GM18520 (cell line): ENCODE results near the gene PLD5.
"Not testable (repeated sequence)": the region's sequence is repeated elsewhere in the genome, so short reads cannot be mapped to it uniquely, and the experiment has no call there.

Source experiments
- ATAC-seq: cut with Tn5 transposase; IDR thresholded peaks from one replicate; pipeline ENCODE4 v1.9.1; 2021; ENCODE audit not compliant: unreplicated experiment

Gene PLD5

DNA sequence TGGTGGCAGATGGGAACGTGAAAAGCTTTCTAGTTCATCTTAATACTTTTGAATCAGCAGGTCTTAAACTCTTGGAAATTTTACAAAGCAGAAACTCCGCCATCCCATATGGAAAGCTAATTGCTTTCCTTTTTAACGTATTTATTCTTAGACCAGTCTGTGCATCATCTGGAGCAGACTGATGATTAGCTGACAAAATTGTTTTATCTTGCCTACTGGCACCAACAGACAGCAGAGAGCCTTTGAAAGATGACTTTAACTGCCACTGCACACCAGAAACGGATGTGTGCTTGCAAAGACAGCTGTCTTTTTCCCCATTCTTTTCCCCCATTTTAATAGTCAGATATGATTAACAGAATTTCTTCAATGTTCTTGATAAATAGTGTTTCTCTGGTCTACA is 97.0 kb downstream of the PLD5 start:
- no peak for ATAC-seq

DNA sequence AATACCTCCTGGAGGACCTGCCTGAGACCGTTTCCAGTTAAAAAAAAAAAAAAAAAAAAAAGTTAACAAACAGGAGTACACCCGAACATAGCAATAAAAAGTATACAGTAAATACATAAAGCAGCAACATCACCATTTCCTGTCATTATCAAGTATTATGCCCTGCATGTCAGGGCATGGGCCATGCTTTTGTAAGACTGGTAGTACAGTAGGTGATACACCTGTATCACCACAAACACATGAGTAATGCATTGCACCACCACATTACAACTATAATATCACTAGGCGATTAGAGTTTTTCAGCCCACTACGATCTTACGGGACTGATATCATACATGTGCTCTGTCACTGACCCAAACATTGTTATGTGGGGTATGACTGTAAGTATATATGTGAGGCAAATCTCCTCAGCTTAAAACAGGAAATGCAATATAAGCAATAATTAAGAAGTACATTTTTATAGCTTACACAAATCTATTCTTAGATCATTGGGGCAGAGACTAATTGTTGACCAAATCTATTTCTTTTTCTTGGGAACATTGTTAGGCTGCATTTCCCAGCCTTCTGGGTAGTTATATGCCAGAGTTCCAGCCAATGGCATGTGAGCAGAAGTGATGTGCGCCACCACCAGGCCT is 98.1 kb downstream of the PLD5 start:
- no peak for ATAC-seq

DNA sequence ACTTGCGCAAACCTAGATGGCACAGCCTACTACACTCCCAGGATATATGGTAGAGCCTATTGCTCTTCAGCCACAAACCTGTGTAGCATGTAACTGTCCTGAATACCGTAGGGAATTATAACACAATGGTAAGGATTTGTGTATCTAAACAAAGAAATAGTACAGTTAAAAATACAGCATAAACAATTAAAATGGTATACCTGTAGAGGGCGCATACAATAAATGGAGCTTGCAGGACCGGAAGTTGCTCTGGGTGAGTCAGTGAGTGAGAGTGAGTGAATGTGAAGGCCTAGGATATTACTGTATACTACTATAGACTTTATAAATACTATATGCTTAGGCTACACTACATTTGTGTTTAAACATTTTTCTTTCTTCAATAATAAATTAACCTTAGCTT is 99.3 kb downstream of the PLD5 start:
- no peak for ATAC-seq

DNA sequence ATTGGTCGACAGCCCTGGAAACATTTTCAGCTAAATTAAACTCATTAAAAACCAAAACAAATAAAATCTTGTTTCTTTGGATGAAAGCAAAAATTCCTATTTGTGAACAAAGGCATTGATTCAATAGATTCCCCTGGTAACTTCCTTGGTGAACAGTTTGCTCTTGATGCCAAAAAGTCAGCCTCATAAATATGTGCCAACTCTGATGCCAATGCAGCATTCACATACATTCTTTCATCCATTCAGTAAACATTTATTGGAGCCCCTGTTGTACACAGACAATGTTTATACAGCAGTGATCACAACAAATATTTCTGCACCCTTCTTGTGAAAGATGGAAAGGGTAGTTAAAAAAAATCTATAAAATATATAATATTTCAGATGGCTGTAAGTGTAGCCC is 107.8 kb downstream of the PLD5 start:
- ATAC-seq: no peak

DNA sequence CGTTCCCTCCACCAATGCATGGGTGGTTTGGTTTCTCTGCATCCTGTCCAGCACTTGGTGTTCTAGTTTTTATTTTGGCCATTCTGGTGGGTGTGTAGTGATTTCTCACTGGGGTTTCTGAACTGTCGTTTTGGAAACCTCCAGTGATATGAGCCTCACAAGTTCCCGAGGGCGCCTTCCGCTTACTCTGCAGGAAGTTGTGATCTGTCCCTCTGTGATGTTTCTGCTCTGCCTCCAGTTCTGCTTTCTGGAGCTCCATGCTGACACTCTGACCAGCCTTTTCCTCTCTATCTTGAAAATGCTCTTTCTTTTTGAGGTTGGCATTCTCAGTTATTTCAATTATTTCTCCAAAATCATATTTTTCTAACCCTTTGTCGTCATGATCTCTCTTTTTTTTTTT is 111.6 kb downstream of the PLD5 start:
- no peak for ATAC-seq

DNA sequence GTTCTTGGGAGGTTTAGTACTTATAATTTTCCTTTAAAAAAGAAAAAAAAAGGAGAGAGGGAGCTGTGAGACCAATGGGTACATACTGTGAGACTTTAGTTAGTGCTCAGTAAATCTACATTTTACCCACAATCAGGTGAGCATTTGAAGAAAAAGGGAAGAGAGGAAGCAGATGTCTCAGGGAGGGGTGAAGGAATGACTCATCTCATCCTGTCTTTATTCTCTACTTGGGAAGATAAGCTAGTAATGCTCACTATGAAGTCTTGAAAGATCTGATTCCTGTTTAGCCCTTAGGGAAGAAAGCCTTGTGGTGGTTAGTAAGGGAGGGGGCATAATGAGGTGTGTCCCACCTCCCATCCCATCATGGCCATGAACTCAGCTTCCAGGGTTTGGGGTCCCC is 112.6 kb downstream of the PLD5 start:
- no peak for ATAC-seq

DNA sequence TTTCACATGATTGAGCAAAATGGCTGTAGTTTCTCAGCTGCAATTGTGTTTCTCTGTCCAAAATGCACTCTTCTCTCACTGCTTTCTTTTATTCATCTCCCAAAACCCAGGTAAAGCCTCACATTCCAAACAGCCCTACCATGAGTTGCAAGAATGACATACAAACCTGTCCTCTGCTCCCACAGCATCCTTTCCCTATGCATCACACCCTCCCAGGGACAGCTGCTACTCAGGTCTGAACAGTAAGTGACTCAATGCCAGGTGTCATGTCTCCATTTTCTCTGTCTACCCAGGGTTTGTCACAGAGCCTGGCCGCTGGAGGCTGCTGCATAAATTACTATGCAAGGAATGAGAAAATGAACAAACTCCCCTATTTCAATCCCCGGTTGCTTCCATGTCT is 118.5 kb downstream of the PLD5 start:
- no peak for ATAC-seq

DNA sequence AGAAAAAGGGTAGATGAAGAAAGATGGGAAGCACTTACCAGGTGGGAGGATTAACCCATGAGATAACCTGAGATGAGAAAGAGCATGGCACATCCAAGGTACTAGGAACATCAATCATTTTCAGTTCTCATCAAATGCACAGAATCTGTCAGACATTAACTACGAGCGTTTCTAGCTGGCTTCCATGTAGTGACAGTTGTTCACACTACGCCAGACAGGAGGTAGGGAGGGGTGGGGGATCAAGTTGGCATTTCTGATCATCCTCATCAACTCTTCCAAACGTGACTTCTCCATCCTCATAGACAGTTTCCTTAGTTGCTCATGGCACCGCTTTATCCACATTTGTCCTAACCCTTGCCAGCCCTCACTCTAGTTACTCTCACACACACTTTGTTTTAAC is 120.2 kb downstream of the PLD5 start:
- no peak for ATAC-seq

DNA sequence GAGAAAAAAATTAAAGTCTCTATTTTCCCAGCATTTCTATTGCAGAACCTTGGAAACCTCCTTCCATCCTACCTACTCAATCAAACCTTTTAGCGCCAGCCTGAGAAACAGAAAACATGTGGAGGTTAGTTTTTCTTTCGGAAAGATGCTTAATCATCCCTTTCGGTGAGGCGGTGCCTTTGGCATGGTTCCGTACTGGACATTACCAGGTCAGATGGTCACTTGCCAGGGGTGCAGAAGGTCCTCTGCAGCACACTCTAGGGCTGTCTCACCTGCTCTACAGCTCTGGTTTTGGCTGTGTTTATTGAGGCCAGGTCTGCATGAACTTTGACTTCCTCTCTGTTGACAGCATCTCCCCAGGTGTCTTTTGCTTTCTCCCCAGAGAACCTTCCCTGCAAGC is 121.5 kb downstream of the PLD5 start:
- no peak for ATAC-seq

DNA sequence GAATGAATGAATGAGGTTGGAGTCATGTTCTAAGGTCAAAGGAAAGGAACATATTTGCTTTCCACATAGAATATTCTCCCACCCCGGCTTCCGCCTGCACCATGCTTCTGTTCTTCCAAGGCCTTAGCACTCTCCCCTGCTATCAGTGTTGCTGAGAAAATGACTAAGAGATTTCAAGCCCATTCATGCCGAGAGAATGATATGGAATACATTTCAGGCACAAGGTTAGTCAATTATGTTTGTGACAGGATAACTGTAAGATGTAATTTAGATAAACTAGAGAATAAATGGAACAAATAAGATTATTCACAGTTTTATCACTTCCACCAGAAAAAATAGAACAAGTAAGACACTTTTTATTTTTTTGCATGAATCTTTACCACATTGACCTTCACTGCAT is 122.6 kb downstream of the PLD5 start:
- no peak for ATAC-seq

DNA sequence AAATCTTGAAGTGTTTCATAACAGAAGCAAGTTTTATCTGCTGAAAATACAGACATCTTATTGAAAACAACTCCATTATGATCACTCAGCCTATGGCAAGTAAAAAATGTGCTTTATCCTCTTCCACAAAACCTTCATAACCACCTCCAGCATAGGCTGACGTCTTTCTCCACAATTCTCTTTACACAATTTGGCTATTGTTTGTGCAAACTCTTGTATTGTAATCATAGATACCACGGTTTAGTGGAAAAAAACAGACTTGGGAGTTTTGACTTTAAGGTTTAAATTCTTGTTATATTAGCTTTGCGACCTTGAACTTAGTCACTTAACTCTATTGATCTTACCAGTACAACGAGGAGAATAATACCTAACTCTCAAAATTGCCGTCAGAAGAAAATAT is 126.1 kb downstream of the PLD5 start:
- no peak for ATAC-seq

DNA sequence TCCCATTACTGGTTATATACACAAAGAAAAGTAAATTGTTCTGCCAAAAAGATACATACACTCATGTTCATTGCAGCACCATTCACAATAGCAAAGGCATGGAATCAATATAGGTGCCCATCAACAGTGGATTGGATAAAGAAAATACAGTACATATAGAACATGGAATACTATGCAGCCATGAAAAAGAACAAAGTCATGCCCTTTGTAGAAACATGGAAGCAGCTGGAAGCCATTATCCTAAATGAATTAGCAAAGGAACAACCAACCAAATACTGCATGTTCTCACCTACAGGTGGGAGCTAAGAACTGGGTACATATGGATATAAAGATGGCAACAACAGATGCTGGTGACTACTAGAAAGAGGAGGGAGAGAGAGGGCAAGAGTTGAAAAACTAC is 132.6 kb downstream of the PLD5 start:
- ATAC-seq: no peak

DNA sequence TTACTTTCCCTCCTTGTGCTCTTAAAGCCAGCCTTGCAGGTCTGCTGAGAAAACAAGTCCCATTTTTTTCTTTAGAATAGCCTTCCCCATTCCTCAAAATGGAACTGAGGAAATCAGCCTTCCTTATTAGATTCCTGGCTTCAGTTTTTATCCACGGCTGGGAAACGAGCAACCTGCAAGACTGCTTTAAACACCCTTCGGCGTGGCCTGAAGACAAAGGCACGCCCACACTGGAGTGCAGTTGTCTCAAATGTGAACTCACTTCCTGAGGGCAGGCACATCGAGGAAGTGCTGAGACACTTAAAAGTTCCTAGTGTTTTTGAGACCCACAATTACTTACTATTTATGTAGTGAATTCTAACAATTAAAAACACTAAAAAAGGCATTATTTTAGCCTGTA is 148.4 kb downstream of the PLD5 start:
- not testable (repeated sequence) for ATAC-seq

DNA sequence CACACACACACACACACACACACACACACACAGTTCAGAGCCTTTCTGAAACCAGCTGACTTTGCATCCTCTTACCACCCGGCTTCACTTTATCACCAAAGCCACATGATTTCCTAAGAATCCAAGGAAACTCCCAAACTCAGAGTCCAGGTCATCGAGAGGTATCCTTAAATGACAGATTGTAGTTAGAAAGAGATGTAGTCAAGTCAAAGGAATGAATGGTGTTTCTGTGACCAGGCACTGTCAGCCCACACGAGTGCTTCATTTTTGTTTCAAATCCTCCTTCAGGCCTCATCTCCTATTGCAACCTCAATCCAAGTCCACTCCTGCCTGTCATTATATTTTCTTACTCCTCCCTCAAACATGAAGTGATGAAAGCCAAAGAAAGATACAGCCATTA is 174.1 kb downstream of the PLD5 start:
- not testable (repeated sequence) for ATAC-seq

DNA sequence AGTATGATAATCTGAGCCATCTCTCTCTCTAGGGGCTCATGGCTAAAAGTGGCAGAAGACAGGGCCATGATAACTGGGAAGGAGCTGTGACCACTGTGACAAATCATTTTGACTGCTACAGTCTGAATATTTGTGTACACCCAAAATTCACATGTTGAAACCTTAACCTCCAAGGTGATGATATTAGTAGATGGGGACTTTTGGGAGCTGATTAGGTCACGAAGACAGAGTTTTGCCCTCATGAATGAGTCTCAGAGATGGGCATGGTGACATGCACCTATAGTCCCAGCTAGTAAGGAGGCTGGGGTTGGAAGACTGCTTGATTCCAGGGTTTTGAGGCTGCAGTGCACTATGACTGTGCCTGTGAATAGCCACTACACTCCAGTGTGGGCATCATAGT is 174.9 kb downstream of the PLD5 start:
- no peak for ATAC-seq

DNA sequence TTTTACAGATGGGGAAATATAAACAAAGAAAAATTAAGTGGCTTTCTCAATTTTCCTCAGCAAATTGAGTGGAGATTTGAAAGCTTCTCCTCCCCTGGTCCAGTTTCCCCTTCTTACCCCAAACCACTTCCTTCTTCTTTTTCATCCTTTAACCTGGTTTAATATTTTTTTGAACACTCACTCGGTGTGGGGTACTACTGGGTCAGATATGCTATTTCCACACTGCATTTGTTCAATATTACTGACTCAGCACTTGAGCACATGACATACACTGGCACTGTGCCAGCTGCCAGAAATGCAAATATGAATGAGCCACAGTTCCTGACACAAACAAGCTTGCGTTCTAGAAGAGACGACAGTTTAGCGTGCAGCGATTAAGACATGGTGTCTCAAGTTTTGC is 193.6 kb downstream of the PLD5 start:
- not testable (repeated sequence) for ATAC-seq

DNA sequence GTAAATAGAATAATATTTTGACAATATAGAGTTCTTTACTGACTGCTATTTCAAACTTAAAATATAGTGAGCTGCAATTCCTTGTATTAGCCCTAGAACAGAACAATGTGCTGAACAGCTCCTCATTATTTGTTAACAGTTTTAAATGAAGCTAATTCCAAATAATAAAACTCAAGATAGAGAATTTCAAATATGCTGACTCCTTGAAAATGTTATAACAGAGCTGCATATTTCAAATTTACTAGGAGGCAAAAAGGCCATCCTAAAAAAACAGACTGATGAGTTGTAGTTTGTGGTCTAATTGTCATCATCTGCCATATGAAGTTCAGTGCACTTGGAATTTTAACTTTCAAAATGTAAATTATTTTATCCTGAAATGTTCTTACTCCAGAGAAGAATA is 197.1 kb downstream of the PLD5 start:
- ATAC-seq: not testable (repeated sequence)

DNA sequence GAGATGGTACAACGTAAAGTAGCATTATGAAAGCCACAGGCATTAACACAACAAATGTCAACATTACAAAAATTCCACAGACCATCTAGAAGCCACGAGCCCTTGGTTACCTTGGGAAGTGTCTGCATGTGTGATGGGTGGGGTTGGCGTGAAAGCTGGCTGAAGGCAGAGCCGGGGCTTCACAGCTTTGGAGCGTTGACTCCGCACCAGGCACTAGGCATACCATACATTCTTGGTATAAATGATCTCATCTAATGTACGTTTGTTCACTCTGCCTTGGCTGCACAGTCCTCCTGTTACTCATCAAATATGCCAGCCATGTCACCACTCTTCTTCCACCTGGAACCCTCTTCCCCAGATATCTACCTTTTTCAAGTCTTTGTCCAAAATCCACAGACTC is 202.5 kb downstream of the PLD5 start:
- not testable (repeated sequence) for ATAC-seq

DNA sequence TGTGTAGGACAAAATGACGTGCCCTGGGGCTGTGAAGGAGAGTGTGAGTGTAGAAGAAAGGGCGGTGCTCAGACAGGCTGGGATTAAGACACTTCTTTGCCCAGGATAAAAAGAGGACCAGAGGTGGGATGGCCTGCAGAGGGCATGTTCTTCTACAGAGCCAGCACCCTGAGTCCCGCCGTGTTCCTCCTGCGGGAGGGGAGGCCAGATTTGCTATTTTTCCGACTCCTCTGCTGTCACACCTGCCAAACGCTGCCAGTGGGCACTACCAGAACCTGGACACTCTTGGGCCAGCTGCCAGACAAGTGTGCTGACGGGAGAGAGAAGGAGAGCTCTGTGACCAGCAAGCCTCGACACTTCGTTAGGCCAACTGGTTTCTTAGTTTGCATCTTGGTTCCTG is 206.4 kb downstream of the PLD5 start:
- no peak for ATAC-seq

DNA sequence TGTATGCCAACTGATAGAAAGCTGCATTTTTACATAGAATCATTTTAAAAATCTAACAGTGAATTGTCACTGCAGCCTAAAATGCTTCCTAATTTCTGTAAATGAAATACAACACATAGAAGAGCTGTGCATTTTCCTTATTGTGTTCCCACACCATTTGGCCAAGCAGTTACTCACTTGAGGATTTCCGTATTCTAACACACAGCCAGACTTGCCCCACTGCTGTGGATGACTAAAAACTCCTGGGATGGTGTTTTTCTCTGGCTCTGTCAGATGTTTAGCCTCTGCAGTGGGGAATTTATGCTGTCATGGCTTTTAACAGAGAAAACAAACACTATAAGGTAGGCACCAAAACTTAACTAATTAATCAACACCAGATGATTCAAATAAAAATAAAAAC is 209.6 kb downstream of the PLD5 start:
- not testable (repeated sequence) for ATAC-seq

DNA sequence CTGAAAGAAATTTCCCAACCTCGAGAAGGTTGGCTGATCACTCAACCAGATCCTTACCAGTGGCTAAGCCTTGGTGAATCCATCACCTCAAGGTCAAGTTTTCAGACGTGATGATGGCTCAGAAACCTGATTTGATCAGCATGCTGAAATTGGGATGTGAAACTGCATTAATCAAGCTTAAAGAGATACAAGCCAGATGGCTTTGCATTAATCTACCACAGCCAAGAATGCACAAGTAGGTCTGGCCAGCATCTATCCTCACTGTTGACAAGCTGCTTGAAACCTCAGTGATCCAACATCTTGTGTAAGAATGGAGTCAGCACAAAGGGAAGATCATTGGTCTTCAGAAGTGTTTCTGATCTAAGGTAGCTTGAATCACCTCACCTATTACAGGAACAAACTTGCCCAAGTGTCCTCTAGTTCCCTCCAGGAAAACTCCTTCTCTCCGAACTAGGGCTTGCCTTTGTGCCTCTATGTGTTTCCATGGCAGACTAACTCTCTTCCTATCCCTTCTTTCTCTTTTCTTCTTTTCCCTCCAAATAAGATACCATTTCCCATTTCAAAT is 210.3 kb downstream of the PLD5 start:
- not testable (repeated sequence) for ATAC-seq

DNA sequence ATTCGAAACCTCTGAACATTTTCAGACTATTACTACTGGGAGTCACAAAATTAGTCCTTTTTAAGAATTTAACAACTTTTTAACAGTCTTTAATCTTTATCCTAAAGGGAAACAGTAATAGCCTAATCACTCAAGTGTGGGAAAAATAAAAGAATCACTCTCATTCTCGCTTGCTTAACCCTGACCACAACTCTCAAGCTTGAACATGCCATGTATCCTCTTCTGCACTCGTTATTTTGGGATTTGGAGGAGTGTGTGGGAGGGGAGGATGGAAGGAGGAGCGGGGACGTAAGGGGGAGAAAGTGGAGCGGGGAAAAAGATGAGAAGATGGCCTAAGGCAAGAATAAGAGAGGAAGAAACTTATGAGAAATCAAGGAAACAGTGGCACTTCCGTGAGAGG is 215.8 kb downstream of the PLD5 start:
- ATAC-seq: not testable (repeated sequence)

DNA sequence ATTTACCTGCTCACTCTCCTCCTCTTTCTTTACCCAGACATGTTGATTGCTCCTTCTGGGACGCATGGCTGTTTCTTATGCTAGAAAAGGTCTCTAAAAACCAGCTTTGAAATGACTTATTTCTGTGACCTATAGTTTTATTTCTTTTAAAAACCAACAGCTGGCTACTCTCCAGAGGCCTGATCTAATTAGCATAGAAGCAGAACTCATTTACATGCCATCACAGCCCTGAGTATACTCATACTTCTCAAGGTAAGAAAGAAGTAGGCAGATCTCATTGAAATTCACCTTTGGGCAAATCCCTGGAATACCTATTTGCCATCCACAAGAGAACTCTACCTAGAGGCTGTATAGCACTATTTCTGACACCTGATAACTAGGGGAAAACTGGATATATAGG is 230.7 kb downstream of the PLD5 start:
- ATAC-seq: not testable (repeated sequence)
